K562 (cell line): ENCODE results near the gene WDR76. TPM values are rescaled to one million over a fixed set of nuclear protein-coding genes. Genes with fewer than 3 reads are reported as not detected.

ENCODE experiments used
- ATAC-seq: fragments of 200-7000 bp; cut with Tn5 transposase; 3 replicates; pipeline ENCODE4 v1.9.1; 2020; ENCODE audit warnings: moderate library complexity
- BruUV-seq: library from RNA; stranded (reverse); fragments of 400-500 nt; replicated peaks from 2 replicates; lab custom pipeline; 2021; lab: Mats Ljungman, UMichigan
- CTCF ChIA-PET: fragments of 300-600 bp; formaldehyde crosslinking; extraction: SDS; loops from one replicate; lab custom pipeline; 2021; ENCODE audit warnings: low intra/inter-chr PET ratio; lab: Yijun Ruan, JAX
- POLR2A ChIA-PET: fragments of 300-600, 350-650 bp; sonication (Branson Sonifier 250); formaldehyde crosslinking; extraction: SDS; loops from one replicate; lab custom pipeline; 2021; ENCODE audit warnings: antibody characterized with exemption, inconsistent platforms; lab: Yijun Ruan, JAX
- DNase-seq, 4 experiments: peaks; one replicate each; pipeline versions ENCODE4 v3.0.0 to v3.0.0-alpha.2; 2011 to 2018; ENCODE audit warnings: low spot score in 3 of 4, mixed read lengths in 3 of 4; ENCODE audit errors: extremely low read depth in 1 of 4
- FAIRE-seq: peaks from 2 replicates; lab custom pipeline; 2011; peaks lifted over from hg19 to GRCh38; lab: Jason Lieb, UNC
- H2AFZ ChIP-seq: 2 replicates; pipeline ENCODE4 v1.6.0; 2011; ENCODE audit warnings: low read depth, low read length, control low read depth, inconsistent platforms
- H3K27ac ChIP-seq: fragments of 200-600 bp; 3 replicates; pipeline ENCODE4 v1.8.0; 2011; ENCODE audit warnings: low read depth, mild to moderate bottlenecking, control low read depth, inconsistent platforms, low read length, moderate library complexity, mixed read lengths; ENCODE audit errors: extremely low read depth
- H3K27me3 ChIP-seq, 2 experiments: fragments of 300-600 bp in 1 of 2; 2 replicates in 1 of 2; 3 replicates in 1 of 2; pipeline versions ENCODE4 v1.6.0 to v1.8.0; 2011; ENCODE audit warnings: inconsistent platforms in 2 of 2, low read length in 2 of 2, mild to moderate bottlenecking in 1 of 2, mixed read lengths in 1 of 2, moderate library complexity in 1 of 2; ENCODE audit not compliant: control insufficient read depth in 2 of 2, insufficient read depth in 2 of 2
- H3K36me3 ChIP-seq: fragments of 300-600 bp; 3 replicates; pipeline ENCODE4 v1.8.0; 2011; ENCODE audit warnings: mild to moderate bottlenecking, low read length, inconsistent platforms; ENCODE audit not compliant: control insufficient read depth, insufficient read depth
- H3K4me1 ChIP-seq, 2 experiments: fragments of 200-600 bp in 1 of 2; replicated peaks in 1 of 2; 2 replicates in 1 of 2; 3 replicates in 1 of 2; pipeline versions ENCODE4 v1.5.1 to v1.8.0; 2011; ENCODE audit warnings: inconsistent platforms in 2 of 2, low read length in 2 of 2, mild to moderate bottlenecking in 1 of 2, mixed read lengths in 1 of 2, moderate library complexity in 1 of 2; ENCODE audit not compliant: control insufficient read depth in 2 of 2, insufficient read depth in 2 of 2
- H3K4me2 ChIP-seq: 2 replicates; pipeline ENCODE4 v1.6.1; 2011; ENCODE audit warnings: low read length, control low read depth, inconsistent platforms, mixed read lengths; ENCODE audit not compliant: insufficient read depth
- H3K4me3 ChIP-seq: fragments of 200-600 bp; sonication (generic), shearing (Covaris generic); 2 replicates; pipeline ENCODE4 v1.5.1; 2016; ENCODE audit warnings: control low read depth, inconsistent platforms
- H3K79me2 ChIP-seq: fragments of 200-600 bp; 3 replicates; pipeline ENCODE4 v1.8.0; 2011; ENCODE audit warnings: low read length, inconsistent platforms; ENCODE audit not compliant: control insufficient read depth, insufficient read depth
- H3K9ac ChIP-seq, 2 experiments: 2 replicates each; pipeline versions ENCODE4 v1.6.0 to v1.6.1; 2011; ENCODE audit warnings: low read depth in 2 of 2, low read length in 2 of 2, control low read depth in 1 of 2, inconsistent platforms in 1 of 2, mild to moderate bottlenecking in 1 of 2, mixed read lengths in 1 of 2; ENCODE audit not compliant: insufficient read depth in 1 of 2
- H3K9me1 ChIP-seq: one replicate; pipeline ENCODE4 v1.6.0; 2011; ENCODE audit warnings: inconsistent platforms, mild to moderate bottlenecking, low read length, moderate library complexity; ENCODE audit not compliant: control insufficient read depth, insufficient read depth
- H3K9me3 ChIP-seq: replicated peaks from 2 replicates; pipeline ENCODE4 v1.5.1; 2011; ENCODE audit warnings: low read depth, low read length, inconsistent platforms; ENCODE audit not compliant: control insufficient read depth, insufficient read depth
- H4K20me1 ChIP-seq: replicated peaks from 2 replicates; pipeline ENCODE4 v1.6.1; 2011; ENCODE audit warnings: low read length, inconsistent platforms, mixed read lengths; ENCODE audit not compliant: control insufficient read depth, insufficient read depth
- CBFA2T3 ChIP-seq: fragments of 450-650 bp; IDR thresholded peaks from 2 replicates; pipeline ENCODE4 v1.6.1; 2017
- CBX8 ChIP-seq: fragments of 200-600 bp; sonication (generic); IDR thresholded peaks from 2 replicates; pipeline ENCODE4 v1.6.1; 2012; ENCODE audit warnings: borderline replicate concordance, mixed run types, low read depth, mild to moderate bottlenecking, moderate library complexity, mixed read lengths, low read length, control low read depth, inconsistent platforms; ENCODE audit not compliant: poor library complexity, severe bottlenecking; ENCODE audit errors: extremely low read depth
- CEBPG ChIP-seq, 3 experiments: fragments of 200-800 bp in 1 of 3; sonication (Bioruptor generic) in 1 of 3; sonication (generic) in 1 of 3; formaldehyde crosslinking in 1 of 3; IDR thresholded peaks in 2 of 3; conservative IDR thresholded peaks in 1 of 3; 2 replicates each; pipeline versions ENCODE4 v1.6.1 to v1.8.0; 2016 to 2022; ENCODE audit warnings: missing compliant biosample characterization in 2 of 3, missing genetic modification characterization in 2 of 3, mild to moderate bottlenecking in 1 of 3, missing genetic modification reagents in 1 of 3
- CTCF ChIP-seq, 3 experiments: IDR thresholded peaks in 2 of 3; conservative IDR thresholded peaks in 1 of 3; 2 replicates each; pipeline ENCODE4 v1.5.1; 2011 to 2012; ENCODE audit warnings: low read length in 3 of 3, mild to moderate bottlenecking in 3 of 3, control low read depth in 2 of 3, improper control_type of control experiment in 1 of 3, inconsistent platforms in 1 of 3, low read depth in 1 of 3, mixed read lengths in 1 of 3, moderate library complexity in 1 of 3; ENCODE audit not compliant: insufficient read depth in 2 of 3
- IRF9 ChIP-seq: fragments of 450-650 bp; IDR thresholded peaks from 2 replicates; pipeline ENCODE4 v1.6.1; 2016; ENCODE audit warnings: missing biosample characterization, missing genetic modification characterization
- MTF1 ChIP-seq: fragments of 250-450 bp; sonication (Bioruptor Pico); IDR thresholded peaks from 2 replicates; pipeline ENCODE4 v1.9.0; 2021; ENCODE audit warnings: moderate library complexity, mild to moderate bottlenecking, inconsistent platforms, borderline replicate concordance
- PML ChIP-seq: IDR thresholded peaks from 2 replicates; pipeline ENCODE4 v1.6.1; 2012; ENCODE audit warnings: low read length, inconsistent platforms
- POLR2AphosphoS5 ChIP-seq: IDR thresholded peaks from 2 replicates; pipeline ENCODE4 v1.6.1; 2011; ENCODE audit warnings: mild to moderate bottlenecking, low read depth, low read length, moderate library complexity; ENCODE audit not compliant: control insufficient read depth, insufficient read depth
- SMAD2 ChIP-seq: fragments of 150-350 bp; IDR thresholded peaks from 2 replicates; pipeline ENCODE4 v1.6.1; 2014; ENCODE audit warnings: low read depth, mild to moderate bottlenecking, low read length
- SUPT5H ChIP-seq: fragments of 450-650 bp; IDR thresholded peaks from 2 replicates; pipeline ENCODE4 v1.6.1; 2016
- THRB ChIP-seq: fragments of 450-650 bp; formaldehyde crosslinking; conservative IDR thresholded peaks from 2 replicates; pipeline ENCODE4 v1.4.0; 2022; ENCODE audit warnings: mild to moderate bottlenecking, missing genetic modification characterization
- U2AF2 ChIP-seq: fragments of 200-400 bp; formaldehyde crosslinking; optimal IDR thresholded peaks from 2 replicates; pipeline ENCODE3; 2017; ENCODE audit warnings: low read depth, mild to moderate bottlenecking, low read length
- ZFP36 ChIP-seq: fragments of 150-350 bp; IDR thresholded peaks from 2 replicates; pipeline ENCODE4 v1.6.1; 2018; ENCODE audit warnings: low read length, low read depth; ENCODE audit not compliant: partially characterized antibody
- WGBS: fragments of 100-300 bp; shearing (Covaris generic); methylation state at CpG from one replicate; pipeline ENCODE4 v1.1.6; 2016; ENCODE audit warnings: low coverage, mixed read lengths; ENCODE audit not compliant: insufficient coverage; ENCODE audit errors: missing lambda C conversion rate; 5-methylcytosine and 5-hydroxymethylcytosine counted together
- in situ Hi-C: fragments of 300-500 bp; cut with MboI; formaldehyde crosslinking; loops from 4 replicates; pipeline ENCODE4 v1.15.0; 2018; ENCODE audit warnings: inconsistent platforms, mixed read lengths
- intact Hi-C: fragments of 100-400 bp; cut with micrococcal nuclease; formaldehyde crosslinking; loops from 2 replicates; pipeline ENCODE4 v1.14.2; 2022
- polyA plus RNA-seq, 8 experiments: library from polyadenylated mRNA; depleted of rRNA in 4 of 8; stranded (reverse) in 5 of 8; unstranded in 3 of 8; fragments of >200 nt; fragmentation: Nextera tagmentation in 2 of 8; fragmentation: Illumina TruSeq in 1 of 8; extraction: Ambion mirVana in 2 of 8; extraction: Trizol in 1 of 8; gene quantifications; 2 replicates each; pipeline versions ENCODE4 v1.2.1 to v1.2.3, GENCODE V29; 2011 to 2014; ENCODE audit warnings: inconsistent platforms in 1 of 8, missing spikeins in 1 of 8
- total RNA-seq, 7 experiments: library from RNA; depleted of rRNA in 6 of 7; stranded (reverse); fragments of >200 nt in 6 of 7; fragmentation: Illumina TruSeq in 2 of 7; extraction: Trizol in 2 of 7; gene quantifications; 2 replicates each; pipeline versions ENCODE4 v1.2.1 to v1.2.3, GENCODE V29; 2011 to 2021; ENCODE audit warnings: low replicate concordance in 1 of 7

WDR76 gene
- total and polyA plus RNA-seq, 9 of the 15 experiments (the other 6 are each of a cell fraction or from before 2014, with no cell fraction given), result 9.8 to 69.5 (median 44.4) TPM

GRCh38 chr15:43796566-43796965 is 30.2 kb upstream of the WDR76 start (continued):
- TF ChIP-seq THRB (CRISPR knock-in tag) (0 out of 2 replicates have a peak, but pooled peaks have one; percentile 4), PML (no peak), U2AF2 (no peak), CBX8 (no peak)
- TF ChIP-seq, all 486 proteins: peak for 8

- ChIA-PET POLR2A (interaction anchor here (0.6 to 3.7 kb wide), 5 partner anchors 9 to 284 kb away, joined by 3 to 29 read pairs (median 4); partner anchors contain the start of gene SERF2), CTCF (no interaction called here)
- peaks cover 80% of the 10 kb centered on the region for H3K36me3 ChIP-seq
- peaks cover 21 to 32% of the 10 kb centered on the region in 2 experiments for H3K4me1 ChIP-seq
- FAIRE-seq (no peak), ATAC-seq (0 out of 3 replicates have a peak, but pooled peaks have one; percentile 3), DNase-seq (peak in 2 of 4 experiments; percentile 26 to 43)
- BruUV-seq, result no TSS peak
- WGBS, result 66% methylated on average over 16 of the region's 16 CpGs
- H3K4me3 ChIP-seq, result no peak overlapping the region
- peaks cover 11% of the 10 kb centered on the region for H3K9me1 ChIP-seq
- H3K9me3 ChIP-seq, result no peaks in the 10 kb centered on the region
- no peaks in the 10 kb centered on the region for H3K27me3 ChIP-seq
- H3K4me2 ChIP-seq, result peak overlapping the region; percentile 100; the same call in 1 of the 2 replicates
- peaks cover 32% of the 10 kb centered on the region for H3K79me2 ChIP-seq
- intact Hi-C loops (no loop called here), in situ Hi-C loops (no loop called here)
- H3K27ac ChIP-seq, result peak overlapping the region; percentile 81
- no peak overlapping the region for H2AFZ ChIP-seq
- 0 out of 2 replicates have a peak, but pooled peaks cover 4% of the 10 kb centered on the region for H4K20me1 ChIP-seq
- H3K9ac ChIP-seq, result peak overlapping the region in 1 of 2 experiments; percentile 92; a peak in 1 of 4 replicates
- TF ChIP-seq ZFP36, result no peak
- TF ChIP-seq CEBPG (CRISPR knock-in tag; IDR thresholded peaks at IDR 0.05), result 0 out of 2 replicates have a peak, but pooled peaks have one; percentile 0
- no peak for TF ChIP-seq CEBPG (tag; conservative IDR thresholded peaks at IDR 0.05 in 1 of 2, IDR thresholded peaks at IDR 0.05 in 1 of 2)
- TF ChIP-seq CBFA2T3, result peak; percentile 31; the same call in 1 of the 2 replicates
- peak; percentile 39; the same call in 1 of the 2 replicates for TF ChIP-seq POLR2AphosphoS5
- TF ChIP-seq MTF1, result no peak
- TF ChIP-seq IRF9 (tag), result no peak
- 0 out of 2 replicates have a peak, but pooled peaks have one; percentile 10 for TF ChIP-seq SUPT5H
- no peak for TF ChIP-seq SMAD2
- TF ChIP-seq CTCF (IDR thresholded peaks at IDR 0.05 in 2 of 3, conservative IDR thresholded peaks at IDR 0.05 in 1 of 3; ENCODE audit: insufficient read depth in 2 of 3, low read depth in 1 of 3, low read length in 3 of 3), result peak; percentile 15 to 48 (median 29); a peak in 3 of 6 replicates
These were observed 27.4 kb upstream of the WDR76 start for GRCh38 chr15:43799209-43799944.
